ENCODE measurements around the gene ATP6V1D. TPM values are rescaled to one million over a fixed set of nuclear protein-coding genes. Genes with fewer than 3 reads are reported as not detected.
A peak's percentile ranks its signal among the peaks of the same experiment; 100 is the strongest.
"Not testable (repeated sequence)": the region's sequence is repeated elsewhere in the genome, so short reads cannot be mapped to it uniquely, and the experiment has no call there.

The ATP6V1D gene
- total RNA-seq, 1 experiment from 2014 or later = 38.5 TPM

DNA sequence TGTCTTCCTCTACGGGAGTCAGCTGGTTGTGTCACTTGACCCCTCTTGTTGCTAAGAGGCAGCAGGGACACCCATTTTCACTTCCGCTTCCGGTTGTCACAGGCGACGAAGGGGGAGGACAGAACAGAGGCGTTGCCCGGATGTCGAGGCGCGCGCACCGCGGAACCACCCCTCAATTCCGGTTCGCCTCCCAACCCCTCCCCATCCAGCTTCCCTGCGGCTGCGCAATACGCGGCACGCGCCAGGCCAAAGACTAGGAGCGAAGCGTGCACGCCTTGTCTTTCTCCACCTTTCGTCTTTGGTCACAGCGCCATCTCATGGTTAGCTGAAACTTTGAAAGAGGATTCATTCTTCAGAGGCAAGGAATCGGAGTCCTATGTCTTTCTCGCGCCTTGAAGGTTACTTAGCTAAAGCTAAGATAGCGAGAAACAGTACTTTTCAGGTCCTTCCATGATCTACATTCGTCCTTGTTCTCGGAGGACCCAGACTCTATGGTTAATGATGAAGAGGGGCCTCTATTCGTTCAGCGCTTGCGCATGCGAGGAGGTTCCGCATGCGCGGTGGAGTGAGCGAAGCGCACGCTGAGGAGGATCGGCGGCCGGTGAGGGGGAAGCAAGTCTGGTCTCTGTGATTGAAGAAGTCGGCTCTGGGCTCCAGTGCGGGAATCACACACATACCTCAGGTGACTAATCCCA is at the start of gene ATP6V1D, which contains the start of gene EIF2S1 (continued):
- peak; percentile 29; the same call in 1 of the 2 replicates for TF ChIP-seq CBX3 (IDR thresholded peaks at IDR 0.05; ENCODE audit: low read depth)
- TF ChIP-seq EZH2phosphoT487 (IDR thresholded peaks at IDR 0.05; ENCODE audit: borderline replicate concordance) = no peak
- TF ChIP-seq, protein P1, sequence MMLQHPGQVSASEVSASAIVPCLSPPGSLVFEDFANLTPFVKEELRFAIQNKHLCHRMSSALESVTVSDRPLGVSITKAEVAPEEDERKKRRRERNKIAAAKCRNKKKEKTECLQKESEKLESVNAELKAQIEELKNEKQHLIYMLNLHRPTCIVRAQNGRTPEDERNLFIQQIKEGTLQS (IDR thresholded peaks at IDR 0.05) = no peak
- no peak for TF ChIP-seq JUND (IDR thresholded peaks at IDR 0.05)
- TF ChIP-seq, protein P2, sequence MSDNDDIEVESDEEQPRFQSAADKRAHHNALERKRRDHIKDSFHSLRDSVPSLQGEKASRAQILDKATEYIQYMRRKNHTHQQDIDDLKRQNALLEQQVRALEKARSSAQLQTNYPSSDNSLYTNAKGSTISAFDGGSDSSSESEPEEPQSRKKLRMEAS (IDR thresholded peaks at IDR 0.05) = peak; percentile 93
- TF ChIP-seq SRF (IDR thresholded peaks at IDR 0.05; ENCODE audit: low read depth) = peak; percentile 51; the same call in 1 of the 2 replicates

DNA sequence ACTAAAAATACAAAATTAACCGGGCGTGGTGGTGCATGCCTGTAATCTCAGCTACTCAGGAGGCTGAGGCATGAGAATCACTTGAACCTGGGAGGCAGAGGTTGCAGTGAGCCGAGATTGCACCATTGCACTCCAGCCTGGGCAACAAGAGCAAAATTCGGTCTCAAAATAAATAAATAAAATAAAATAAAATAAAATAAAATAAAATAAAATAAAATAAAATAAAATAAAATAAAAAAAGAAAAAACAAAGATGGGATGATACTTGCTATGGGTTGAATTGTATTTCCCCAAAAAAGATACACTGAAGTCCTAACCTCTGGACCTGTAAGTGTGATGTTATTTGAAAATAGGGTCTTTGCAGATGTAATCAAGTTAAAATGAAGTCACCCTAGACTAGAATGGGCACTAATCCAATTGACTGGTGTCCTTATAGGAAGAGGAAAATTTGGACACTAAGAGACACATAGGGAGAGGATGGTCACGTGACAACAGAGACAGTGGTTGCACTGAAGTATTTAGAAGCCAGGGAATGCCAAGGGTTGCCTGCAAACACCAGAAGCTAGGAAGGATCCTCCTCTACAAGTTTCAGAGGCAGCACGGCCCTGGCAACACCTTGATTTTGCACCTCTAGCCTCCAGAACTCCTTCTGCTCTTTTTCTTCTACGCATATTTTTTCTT is 48.7 kb upstream of the ATP6V1D start:
- DNase-seq (ENCODE audit: low read depth, low spot score); H3K4me3 ChIP-seq (replicated peaks in 1 of 2; ENCODE audit: low read depth in 1 of 2, low read length in 2 of 2); H3K4me2 ChIP-seq (ENCODE audit: low read length); H3K27me3 ChIP-seq (ENCODE audit: insufficient read depth, low read length); H3K36me3 ChIP-seq (ENCODE audit: control insufficient read depth in 1 of 2, insufficient read depth in 2 of 2, low read length in 2 of 2); intact Hi-C loops (cut with micrococcal nuclease); ATAC-seq; CTCF ChIA-PET; H2AFZ ChIP-seq (ENCODE audit: low read depth, low read length, poor library complexity, severe bottlenecking); RAD21 ChIA-PET (ENCODE audit: low non-redundant PET in 1 of 2, low total read pairs in 2 of 2, uncharacterized antibody in 2 of 2, unreplicated experiment in 2 of 2); H3K27ac ChIP-seq (ENCODE audit: low read depth, low read length); BruUV-seq (replicated peaks); POLR2A ChIA-PET; H4K20me1 ChIP-seq (ENCODE audit: insufficient read depth); H3K9me2 ChIP-seq (ENCODE audit: insufficient read depth); H3K9ac ChIP-seq (ENCODE audit: low read length); H3K9me3 ChIP-seq (ENCODE audit: control insufficient read depth in 1 of 2, insufficient read depth in 1 of 2, low read depth in 1 of 2, low read length in 2 of 2): not testable (repeated sequence)
- H3K79me2 ChIP-seq (ENCODE audit: insufficient read depth, low read length) = peaks cover 70% of the 10 kb centered on the region
- H3K4me1 ChIP-seq (ENCODE audit: control insufficient read depth in 1 of 2, insufficient read depth in 2 of 2, low read length in 2 of 2) = peaks cover 18 to 27% of the 10 kb centered on the region in 2 experiments

DNA sequence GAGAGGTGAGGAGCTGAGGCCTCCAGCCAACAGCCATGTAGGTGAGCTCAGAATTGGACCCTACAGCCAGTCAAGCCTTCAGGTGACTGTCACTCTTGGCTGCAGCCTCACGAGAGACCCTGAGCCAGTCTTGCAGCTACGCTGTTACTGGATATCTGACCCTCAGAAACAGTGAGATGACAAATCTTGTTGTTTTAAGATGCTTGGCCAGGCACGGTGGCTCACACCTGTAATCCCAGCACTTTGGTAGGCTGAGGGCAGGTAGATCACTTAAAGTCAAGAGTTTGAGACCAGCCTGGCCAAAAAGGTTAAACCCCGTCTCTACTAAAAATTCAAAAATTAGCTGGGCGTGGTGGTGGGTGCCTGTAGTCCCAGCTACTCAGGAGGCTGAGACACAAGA is 46.2 kb upstream of the ATP6V1D start:
- Histone ChIP-seq H3K27me3 (ENCODE audit: insufficient read depth, low read length) (no peaks in the 10 kb centered on the region), H3K4me2 (ENCODE audit: low read length) (no peak overlapping the region), H3K4me1 (ENCODE audit: control insufficient read depth in 1 of 2, insufficient read depth in 2 of 2, low read length in 2 of 2) (peaks cover 5 to 9% of the 10 kb centered on the region in 2 experiments; a peak in 3 of 4 replicates), H4K20me1 (ENCODE audit: insufficient read depth) (no peaks in the 10 kb centered on the region), H3K9me2 (ENCODE audit: insufficient read depth) (no peaks in the 10 kb centered on the region), H3K9me3 (ENCODE audit: control insufficient read depth in 1 of 2, insufficient read depth in 1 of 2, low read depth in 1 of 2, low read length in 2 of 2) (no peaks in the 10 kb centered on the region), H3K79me2 (ENCODE audit: insufficient read depth, low read length) (peaks cover 87% of the 10 kb centered on the region), H3K9ac (ENCODE audit: low read length) (no peak overlapping the region), H3K36me3 (ENCODE audit: control insufficient read depth in 1 of 2, insufficient read depth in 2 of 2, low read length in 2 of 2) (no peaks in the 10 kb centered on the region; a peak in 1 of 4 replicates), H2AFZ (ENCODE audit: low read depth, low read length, poor library complexity, severe bottlenecking) (no peak overlapping the region), H3K4me3 (replicated peaks in 1 of 2; ENCODE audit: low read depth in 1 of 2, low read length in 2 of 2) (no peak overlapping the region), H3K27ac (ENCODE audit: low read depth, low read length) (no peak overlapping the region)
- ATAC-seq (no peak), DNase-seq (ENCODE audit: low read depth, low spot score) (no peak)
- POLR2A ChIA-PET = no interaction called here
- no TSS peak for BruUV-seq (replicated peaks)
- CTCF ChIA-PET = no interaction called here
- intact Hi-C loops (cut with micrococcal nuclease) = no loop called here
- RAD21 ChIA-PET (ENCODE audit: low non-redundant PET in 1 of 2, low total read pairs in 2 of 2, uncharacterized antibody in 2 of 2, unreplicated experiment in 2 of 2) = no interaction called here
- TF ChIP-seq, protein P3, sequence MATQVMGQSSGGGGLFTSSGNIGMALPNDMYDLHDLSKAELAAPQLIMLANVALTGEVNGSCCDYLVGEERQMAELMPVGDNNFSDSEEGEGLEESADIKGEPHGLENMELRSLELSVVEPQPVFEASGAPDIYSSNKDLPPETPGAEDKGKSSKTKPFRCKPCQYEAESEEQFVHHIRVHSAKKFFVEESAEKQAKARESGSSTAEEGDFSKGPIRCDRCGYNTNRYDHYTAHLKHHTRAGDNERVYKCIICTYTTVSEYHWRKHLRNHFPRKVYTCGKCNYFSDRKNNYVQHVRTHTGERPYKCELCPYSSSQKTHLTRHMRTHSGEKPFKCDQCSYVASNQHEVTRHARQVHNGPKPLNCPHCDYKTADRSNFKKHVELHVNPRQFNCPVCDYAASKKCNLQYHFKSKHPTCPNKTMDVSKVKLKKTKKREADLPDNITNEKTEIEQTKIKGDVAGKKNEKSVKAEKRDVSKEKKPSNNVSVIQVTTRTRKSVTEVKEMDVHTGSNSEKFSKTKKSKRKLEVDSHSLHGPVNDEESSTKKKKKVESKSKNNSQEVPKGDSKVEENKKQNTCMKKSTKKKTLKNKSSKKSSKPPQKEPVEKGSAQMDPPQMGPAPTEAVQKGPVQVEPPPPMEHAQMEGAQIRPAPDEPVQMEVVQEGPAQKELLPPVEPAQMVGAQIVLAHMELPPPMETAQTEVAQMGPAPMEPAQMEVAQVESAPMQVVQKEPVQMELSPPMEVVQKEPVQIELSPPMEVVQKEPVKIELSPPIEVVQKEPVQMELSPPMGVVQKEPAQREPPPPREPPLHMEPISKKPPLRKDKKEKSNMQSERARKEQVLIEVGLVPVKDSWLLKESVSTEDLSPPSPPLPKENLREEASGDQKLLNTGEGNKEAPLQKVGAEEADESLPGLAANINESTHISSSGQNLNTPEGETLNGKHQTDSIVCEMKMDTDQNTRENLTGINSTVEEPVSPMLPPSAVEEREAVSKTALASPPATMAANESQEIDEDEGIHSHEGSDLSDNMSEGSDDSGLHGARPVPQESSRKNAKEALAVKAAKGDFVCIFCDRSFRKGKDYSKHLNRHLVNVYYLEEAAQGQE (IDR thresholded peaks at IDR 0.05; ENCODE audit: low read depth) = no peak
- TF ChIP-seq, protein P1 (IDR thresholded peaks at IDR 0.05) = no peak
- no peak for TF ChIP-seq ELF1 (IDR thresholded peaks at IDR 0.05; ENCODE audit: borderline replicate concordance, low read depth)
- TF ChIP-seq POLR2AphosphoS5 (IDR thresholded peaks at IDR 0.05; ENCODE audit: low read depth, low read length) = no peak
- TF ChIP-seq, protein P4, sequence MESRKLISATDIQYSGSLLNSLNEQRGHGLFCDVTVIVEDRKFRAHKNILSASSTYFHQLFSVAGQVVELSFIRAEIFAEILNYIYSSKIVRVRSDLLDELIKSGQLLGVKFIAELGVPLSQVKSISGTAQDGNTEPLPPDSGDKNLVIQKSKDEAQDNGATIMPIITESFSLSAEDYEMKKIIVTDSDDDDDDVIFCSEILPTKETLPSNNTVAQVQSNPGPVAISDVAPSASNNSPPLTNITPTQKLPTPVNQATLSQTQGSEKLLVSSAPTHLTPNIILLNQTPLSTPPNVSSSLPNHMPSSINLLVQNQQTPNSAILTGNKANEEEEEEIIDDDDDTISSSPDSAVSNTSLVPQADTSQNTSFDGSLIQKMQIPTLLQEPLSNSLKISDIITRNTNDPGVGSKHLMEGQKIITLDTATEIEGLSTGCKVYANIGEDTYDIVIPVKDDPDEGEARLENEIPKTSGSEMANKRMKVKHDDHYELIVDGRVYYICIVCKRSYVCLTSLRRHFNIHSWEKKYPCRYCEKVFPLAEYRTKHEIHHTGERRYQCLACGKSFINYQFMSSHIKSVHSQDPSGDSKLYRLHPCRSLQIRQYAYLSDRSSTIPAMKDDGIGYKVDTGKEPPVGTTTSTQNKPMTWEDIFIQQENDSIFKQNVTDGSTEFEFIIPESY (IDR thresholded peaks at IDR 0.05; ENCODE audit: extremely low read depth, insufficient replicate concordance, low read length) = no peak

Data from HCT116 (cell line).